SK-N-SH treated with all-trans-retinoic acid at 6 μM for 48 hours (cell line): ENCODE data around the gene LAMA5.

Experiments used
- CREB5 ChIP-seq: fragments of 250-450 bp; sonication (Bioruptor Pico); IDR thresholded peaks from 2 replicates; pipeline ENCODE4 v1.5.1; 2020; ENCODE audit warnings: low read depth, mild to moderate bottlenecking, moderate library complexity
- CSDC2 ChIP-seq: fragments of 250-450 bp; sonication (Bioruptor Pico); IDR thresholded peaks from 2 replicates; pipeline ENCODE4 v1.5.0; 2020; ENCODE audit warnings: mild to moderate bottlenecking, moderate library complexity
- CSRNP3 ChIP-seq: fragments of 250-450 bp; sonication (Bioruptor Pico); IDR thresholded peaks from 2 replicates; pipeline ENCODE4 v1.5.1; 2021; ENCODE audit warnings: mild to moderate bottlenecking, moderate library complexity
- PATZ1 ChIP-seq: fragments of 250-450 bp; sonication (Bioruptor Pico); IDR thresholded peaks from 2 replicates; pipeline ENCODE4 v1.8.0; 2020; ENCODE audit warnings: mild to moderate bottlenecking, moderate library complexity, borderline replicate concordance
- POU6F1 ChIP-seq: fragments of 250-450 bp; sonication (Bioruptor Pico); IDR thresholded peaks from 2 replicates; pipeline ENCODE4 v1.8.0; 2021; ENCODE audit warnings: low read depth, mild to moderate bottlenecking, moderate library complexity, borderline replicate concordance
- RARB ChIP-seq: fragments of 250-450 bp; sonication (Bioruptor Pico); IDR thresholded peaks from 2 replicates; pipeline ENCODE4 v1.8.0; 2021; ENCODE audit warnings: mild to moderate bottlenecking, moderate library complexity
- SNAI2 ChIP-seq: fragments of 250-450 bp; sonication (Bioruptor Pico); IDR thresholded peaks from 2 replicates; pipeline ENCODE4 v1.5.0; 2020; ENCODE audit warnings: mild to moderate bottlenecking, moderate library complexity
- TSHZ2 ChIP-seq: fragments of 250-450 bp; sonication (Bioruptor Pico); IDR thresholded peaks from 2 replicates; pipeline ENCODE4 v1.5.0; 2020; ENCODE audit warnings: mild to moderate bottlenecking, moderate library complexity
- ZFP30 ChIP-seq: fragments of 450-650 bp; formaldehyde crosslinking; IDR thresholded peaks from 2 replicates; pipeline ENCODE4 v1.5.0; 2022; ENCODE audit warnings: mild to moderate bottlenecking, moderate library complexity
- ZNF565 ChIP-seq: fragments of 450-650 bp; formaldehyde crosslinking; conservative IDR thresholded peaks from 2 replicates; pipeline ENCODE4 v1.5.0; 2020; ENCODE audit warnings: low read depth, mild to moderate bottlenecking, moderate library complexity
- ZNF70 ChIP-seq: fragments of 450-650 bp; formaldehyde crosslinking; IDR thresholded peaks from 2 replicates; pipeline ENCODE4 v1.5.0; 2020; ENCODE audit warnings: mild to moderate bottlenecking, moderate library complexity

- TF ChIP-seq ZFP30 (CRISPR knock-in tag) (no peak), CREB5 (CRISPR knock-in tag) (no peak), ZNF565 (CRISPR knock-in tag) (no peak), CSRNP3 (CRISPR knock-in tag) (no peak), TSHZ2 (CRISPR knock-in tag) (no peak), RARB (CRISPR knock-in tag) (no peak), CSDC2 (CRISPR knock-in tag) (no peak), SNAI2 (CRISPR knock-in tag) (no peak), ZNF70 (no peak), PATZ1 (no peak), POU6F1 (CRISPR knock-in tag) (no peak)
Observed at GRCh38 chr20:62299666-62300236, 67.4 kb downstream of the LAMA5 start.
